GM15510 (cell line): Measurements from ENCODE around the gene KDM4D.

Source experiments
- POLR2A ChIP-seq: IDR thresholded peaks from 3 replicates; pipeline ENCODE4 v1.6.1; 2011; ENCODE audit warnings: borderline replicate concordance; ENCODE audit not compliant: insufficient read length; ENCODE audit errors: extremely low read depth

KDM4D gene

DNA sequence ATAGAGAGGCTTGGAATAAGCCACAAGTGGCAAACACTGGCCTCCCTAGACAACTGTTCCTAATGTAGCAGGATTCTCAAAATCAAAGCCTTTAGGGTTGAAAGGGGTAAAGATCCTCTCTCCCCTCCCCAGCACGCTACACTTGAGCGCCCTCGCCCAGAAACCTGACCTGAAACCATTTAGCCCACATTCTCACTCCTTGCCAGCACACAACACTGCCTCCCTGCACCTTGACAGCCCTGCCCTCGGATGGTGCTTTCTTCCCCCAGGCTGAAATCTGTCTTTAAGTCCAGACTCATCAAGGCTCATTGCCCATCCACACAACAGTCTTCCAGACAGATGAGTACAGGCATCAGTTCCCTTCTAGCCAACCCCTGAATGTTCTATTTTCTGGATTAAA is 26.7 kb upstream of the KDM4D start:
- no peak for TF ChIP-seq POLR2A

- TF ChIP-seq POLR2A = no peak
Measured at GRCh38 chr11:94948070-94948617, 25.4 kb upstream of the KDM4D start.

DNA sequence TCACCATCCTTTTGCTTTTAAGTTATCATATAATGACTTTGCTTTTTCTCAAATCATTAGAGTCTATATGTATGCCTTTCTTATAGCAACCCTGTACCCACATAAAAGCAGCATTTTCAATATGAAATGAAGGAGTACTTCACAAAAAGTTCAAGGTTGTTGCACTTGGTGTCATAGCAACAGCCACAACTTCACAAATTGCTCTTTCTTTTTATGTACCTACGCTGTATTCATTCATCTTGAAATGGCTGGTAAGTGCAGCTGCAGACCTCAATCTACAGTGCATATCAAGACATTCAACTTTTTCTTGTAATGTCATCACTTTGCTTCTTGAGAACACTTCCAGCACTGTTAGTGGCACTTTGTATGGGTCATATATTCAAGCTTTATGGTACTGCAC is 18.8 kb upstream of the KDM4D start:
- no peak for TF ChIP-seq POLR2A

- no peak for TF ChIP-seq POLR2A
Measured at GRCh38 chr11:94956963-94957362, 16.5 kb upstream of the KDM4D start.

DNA sequence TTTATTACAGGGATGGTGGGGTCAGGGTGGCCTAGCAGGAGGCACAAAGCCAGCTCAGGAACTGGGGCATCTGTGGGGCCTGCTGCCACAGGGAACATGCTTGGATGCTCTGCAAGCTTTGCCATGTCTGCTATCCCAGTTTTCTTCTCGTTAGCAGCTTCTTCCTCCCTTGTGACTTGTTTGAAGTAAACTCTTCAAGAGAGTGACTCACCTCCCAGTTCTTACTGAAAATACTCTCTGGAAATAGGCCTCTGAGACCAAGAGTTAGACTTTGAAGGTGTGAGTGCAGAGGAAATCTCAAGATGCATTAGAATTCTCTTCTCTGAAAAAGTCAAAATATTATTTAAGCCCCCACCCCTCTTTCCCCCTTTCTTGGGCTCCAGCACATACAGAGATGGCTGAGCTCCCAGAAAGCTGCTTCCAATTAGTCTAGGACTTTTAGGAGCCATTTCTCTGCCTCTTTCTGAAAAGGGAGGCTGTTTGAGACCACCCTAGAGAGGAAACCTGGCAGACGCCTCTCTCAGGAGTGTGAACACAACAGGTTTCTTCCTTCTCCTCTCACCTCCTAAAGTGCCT is 15.3 kb upstream of the KDM4D start:
- no peak for TF ChIP-seq POLR2A

GRCh38 chr11:94959179-94959578 is 14.3 kb upstream of the KDM4D start:
- no peak for TF ChIP-seq POLR2A

DNA sequence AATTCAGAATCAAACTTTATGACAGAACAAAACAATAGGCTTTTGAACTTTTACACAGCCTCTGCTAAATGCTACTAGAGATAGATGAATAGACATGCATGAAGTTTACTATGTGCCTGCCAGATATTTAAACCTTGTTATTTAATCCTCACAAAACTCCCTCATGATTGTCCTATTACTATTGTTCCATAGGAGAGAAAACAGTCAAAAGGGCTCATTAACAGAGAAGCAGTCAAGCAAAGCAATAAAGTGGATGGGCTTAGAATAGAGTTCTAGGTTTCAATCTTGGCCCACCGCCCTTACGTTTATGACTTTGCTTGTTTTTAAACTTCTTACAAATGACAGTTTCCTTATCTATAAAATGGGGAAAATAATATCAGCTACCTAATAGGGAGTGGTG is 13.0 kb upstream of the KDM4D start:
- no peak for TF ChIP-seq POLR2A

DNA sequence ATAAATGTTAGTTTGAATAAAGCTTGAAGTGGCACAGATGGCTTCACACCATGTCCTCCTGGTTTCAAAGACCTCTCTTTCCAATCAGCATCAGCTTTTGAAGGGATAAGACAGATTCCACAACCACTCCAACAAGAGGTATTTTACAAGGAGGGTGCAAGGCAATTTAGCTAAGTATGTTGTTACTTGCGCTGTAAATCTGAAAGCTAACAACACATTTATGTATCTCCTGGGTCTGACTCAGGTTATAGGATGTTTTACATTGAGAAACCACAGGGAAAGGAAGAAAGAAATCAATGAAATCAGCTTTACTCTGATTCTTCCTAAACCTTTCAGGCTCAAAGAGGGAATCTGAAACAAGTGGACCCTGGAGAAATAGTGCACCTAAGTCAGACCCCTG is 12.3 kb upstream of the KDM4D start:
- no peak for TF ChIP-seq POLR2A

- TF ChIP-seq POLR2A = no peak
Measured at GRCh38 chr11:94964934-94965333, 8.6 kb upstream of the KDM4D start.

- no peak for TF ChIP-seq POLR2A
Measured at GRCh38 chr11:94968334-94968958, 5.1 kb upstream of the KDM4D start.

- TF ChIP-seq POLR2A = no peak
Measured at GRCh38 chr11:94972700-94973098, 810 bp upstream of the KDM4D start.

GRCh38 chr11:94974178-94974577 is 669 bp downstream of the KDM4D start:
- no peak for TF ChIP-seq POLR2A

DNA sequence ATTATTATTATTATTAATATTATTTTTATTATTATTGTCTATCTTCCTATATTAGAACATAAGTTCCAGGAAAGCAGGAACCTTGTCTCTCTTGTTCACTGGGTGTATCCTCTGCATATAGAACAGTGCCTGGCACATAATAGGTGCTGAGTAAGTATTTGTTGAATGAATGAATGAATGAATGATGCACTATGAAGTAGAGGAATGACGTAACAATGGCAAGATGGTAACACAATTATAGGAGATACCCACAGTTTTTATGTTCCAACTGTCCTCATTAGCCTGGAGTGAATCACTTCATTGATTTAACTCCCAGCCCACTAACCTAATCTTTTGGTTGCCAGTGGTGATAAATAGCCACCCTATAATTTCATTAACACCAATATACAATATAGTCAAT is 2.1 kb downstream of the KDM4D start:
- no peak for TF ChIP-seq POLR2A

GRCh38 chr11:94987378-94987777 is 13.9 kb downstream of the KDM4D start:
- no peak for TF ChIP-seq POLR2A

- no peak for TF ChIP-seq POLR2A
Measured at GRCh38 chr11:94988748-94989147, 15.2 kb downstream of the KDM4D start.

- no peak for TF ChIP-seq POLR2A
Measured at GRCh38 chr11:94993400-94993943, 20.0 kb downstream of the KDM4D start.
